Measurements from ENCODE around the gene MRPL17.

- TF ChIP-seq CTCF (IDR thresholded peaks at IDR 0.05) (no peak), POLR2A (IDR thresholded peaks at IDR 0.05) (no peak)
These were observed 10.4 kb upstream of the MRPL17 start for GRCh38 chr11:6693342-6694228.

Data from testis (tissue), 2 donors.